ENCODE data around the gene LYRM1. TPM values are rescaled to one million over a fixed set of nuclear protein-coding genes. Genes with fewer than 3 reads are reported as not detected.

LYRM1 gene, protein sequence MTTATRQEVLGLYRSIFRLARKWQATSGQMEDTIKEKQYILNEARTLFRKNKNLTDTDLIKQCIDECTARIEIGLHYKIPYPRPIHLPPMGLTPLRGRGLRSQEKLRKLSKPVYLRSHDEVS
- 52.9 and 55.7 TPM in 2 replicates for total RNA-seq

DNA sequence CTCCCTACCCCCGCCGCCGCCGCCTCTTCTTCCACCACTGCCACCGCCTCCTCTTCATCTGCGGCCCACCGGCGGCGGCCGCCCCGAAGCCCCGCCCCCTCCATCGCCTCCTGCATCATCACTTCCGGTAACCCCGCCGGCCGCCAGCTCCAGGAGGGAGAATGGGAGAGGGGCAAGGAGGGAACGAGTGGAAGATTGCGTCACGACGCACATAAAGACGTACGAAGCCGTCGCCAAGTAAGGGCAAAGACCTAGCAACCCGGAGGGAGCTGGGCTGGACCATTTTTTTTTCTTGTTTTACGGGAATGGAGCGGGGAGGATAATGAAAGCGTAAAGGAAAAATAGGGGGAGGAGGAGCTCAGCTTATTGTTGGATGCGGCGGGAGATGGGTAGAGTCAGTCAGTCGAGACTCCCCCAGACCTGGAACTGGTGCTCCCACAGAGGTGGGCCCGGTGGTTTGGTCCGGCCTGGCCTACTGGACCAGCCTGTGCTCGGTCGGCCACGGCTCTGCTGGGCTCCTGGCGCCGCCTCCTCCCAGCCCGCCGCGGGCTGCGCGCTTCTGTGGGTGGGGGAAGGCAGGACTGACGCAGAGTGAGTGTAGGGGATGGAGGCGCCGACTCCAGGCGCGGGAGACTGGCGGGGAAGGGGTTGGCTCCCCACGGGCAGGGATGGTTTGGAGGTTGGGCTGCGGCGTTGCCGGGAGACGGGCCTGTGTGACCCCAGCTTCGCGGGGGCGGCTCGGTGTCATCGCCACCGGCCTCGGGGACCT lies at the start of gene LYRM1, which contains the start of gene DCUN1D3:
LYRM1 (plus strand) TSS at position 473 of the 769 bp plus-strand sequence. CDS start 14,785 bp downstream, outside the sequence.
DCUN1D3 (minus strand) TSS at position 60 of the 769 bp plus-strand sequence. CDS start 37,820 bp downstream, outside the sequence.

Other genes with a start within 250 kb of the LYRM1 start
- gene ACSM1, start 203.1 kb upstream of the LYRM1 start, total RNA-seq: not detected in 2 replicates
- gene THUMPD1, start 159.0 kb upstream of the LYRM1 start, total RNA-seq: 67.4 and 74.6 TPM in 2 replicates
- 0.37 and 0.39 TPM in 2 replicates for gene ACSM3, start 136.8 kb upstream of the LYRM1 start, total RNA-seq
- 15.8 and 25.2 TPM in 2 replicates for gene ERI2, start 94.3 kb upstream of the LYRM1 start, total RNA-seq
- gene REXO5, start 94.2 kb upstream of the LYRM1 start, total RNA-seq: 8.8 and 15.1 TPM in 2 replicates
- gene DCUN1D3, start 413 bp upstream of the LYRM1 start, total RNA-seq: 30.5 and 34.2 TPM in 2 replicates